NCI-H226 (cell line): Measurements from ENCODE around the gene CLEC17A.
"Not testable (repeated sequence)": the region's sequence is repeated elsewhere in the genome, so short reads cannot be mapped to it uniquely, and the experiment has no call there.

Experiments used
- DNase-seq: peaks from one replicate; pipeline ENCODE4 v3.0.0-alpha.2; 2015

The CLEC17A gene

GRCh38 chr19:14559916-14560775 is 22.7 kb upstream of the CLEC17A start:
- DNase-seq: no peak

- no peak for DNase-seq
Observed at GRCh38 chr19:14560776-14561108, 22.1 kb upstream of the CLEC17A start.

- DNase-seq: no peak
Observed at GRCh38 chr19:14561249-14561648, 21.6 kb upstream of the CLEC17A start.

GRCh38 chr19:14561847-14562351 is 21.0 kb upstream of the CLEC17A start:
- DNase-seq: no peak

GRCh38 chr19:14562660-14563589 is 20.0 kb upstream of the CLEC17A start:
- no peak for DNase-seq

GRCh38 chr19:14563590-14563926 is 19.3 kb upstream of the CLEC17A start:
- DNase-seq: no peak

- no peak for DNase-seq
Observed at GRCh38 chr19:14563989-14564651, 18.8 kb upstream of the CLEC17A start.

GRCh38 chr19:14564652-14565297 is 18.1 kb upstream of the CLEC17A start:
- DNase-seq: not testable (repeated sequence)

GRCh38 chr19:14565298-14565679 is 17.6 kb upstream of the CLEC17A start:
- DNase-seq: no peak

- no peak for DNase-seq
Observed at GRCh38 chr19:14565765-14566711, 16.8 kb upstream of the CLEC17A start.

GRCh38 chr19:14566712-14567077 is 16.2 kb upstream of the CLEC17A start:
- no peak for DNase-seq

- no peak for DNase-seq
Observed at GRCh38 chr19:14567079-14567478, 15.8 kb upstream of the CLEC17A start.

- DNase-seq: no peak
Observed at GRCh38 chr19:14570864-14571527, 11.9 kb upstream of the CLEC17A start.

GRCh38 chr19:14571695-14572490 is 11.0 kb upstream of the CLEC17A start, which contains the start of gene NDUFB7:
Gene NDUFB7 (minus strand): TSS chr19:14572066. CDS start chr19:14572000, 66 bp downstream.
- peak; percentile 96 for DNase-seq

GRCh38 chr19:14575428-14575980 is 7.4 kb upstream of the CLEC17A start:
- no peak for DNase-seq

GRCh38 chr19:14576363-14576762 is 6.5 kb upstream of the CLEC17A start:
- no peak for DNase-seq

- DNase-seq: no peak
Observed at GRCh38 chr19:14577264-14577663, 5.6 kb upstream of the CLEC17A start.

GRCh38 chr19:14577885-14578427 is 4.9 kb upstream of the CLEC17A start:
- DNase-seq: no peak

GRCh38 chr19:14580623-14581237 is 2.2 kb upstream of the CLEC17A start:
- DNase-seq: no peak
